Activated CD4-positive, CD25-positive, alpha-beta regulatory T cell treated with anti-CD3 and anti-CD28 coated beads, Interleukin-2, amount 50 U/mL, for 72 hours (primary cell): ENCODE results near the gene POU3F2.

Experiments
- DNase-seq: peaks from one replicate; pipeline ENCODE4 v3.0.0; 2021

POU3F2 gene

GRCh38 chr6:98844244-98845210 is 10.2 kb downstream of the POU3F2 start:
- no peak for DNase-seq

DNA sequence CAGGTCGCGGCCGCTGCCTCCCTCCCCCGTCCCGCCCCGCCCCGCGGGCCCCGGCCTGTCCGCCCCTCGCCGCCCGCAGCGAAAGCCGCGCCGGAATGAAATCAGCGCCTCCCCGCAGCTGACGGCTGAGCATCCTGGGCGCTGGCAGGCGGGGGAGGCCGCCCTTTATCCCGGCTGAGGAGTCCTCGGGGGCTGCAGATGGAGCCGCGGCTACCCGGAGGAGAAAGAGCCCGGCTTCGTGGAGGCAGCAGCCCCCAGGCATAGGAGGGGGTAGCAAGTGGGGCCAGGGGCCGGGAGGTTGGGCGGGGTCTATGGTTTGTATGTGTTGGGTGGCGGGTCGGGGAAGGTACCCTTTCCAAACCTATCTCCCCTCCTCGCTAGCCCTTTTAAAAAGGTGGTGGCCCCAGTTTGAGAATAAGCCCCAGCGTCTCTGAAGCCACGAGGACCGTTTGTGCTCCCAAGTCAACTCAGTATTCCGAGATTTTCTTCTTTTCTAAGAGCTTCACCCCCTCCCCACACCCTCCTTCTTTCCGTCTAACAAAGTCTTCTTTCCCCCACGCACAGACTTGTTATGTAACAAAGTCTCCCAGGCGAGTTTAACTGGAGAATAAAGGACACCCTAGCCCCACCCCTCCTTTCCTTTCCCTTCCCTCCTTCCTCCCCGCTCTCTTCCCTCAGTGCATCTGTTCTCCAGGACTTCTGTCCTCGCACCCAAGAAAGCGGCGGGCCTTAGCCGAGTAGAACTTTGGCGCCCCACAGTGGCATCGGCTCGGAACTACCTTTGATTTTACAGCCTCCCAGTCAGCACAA is 11.0 kb downstream of the POU3F2 start:
- peak; percentile 68 for DNase-seq

GRCh38 chr6:98846021-98846380 is 11.6 kb downstream of the POU3F2 start:
- DNase-seq, result no peak

GRCh38 chr6:98847416-98847778 is 13.0 kb downstream of the POU3F2 start:
- DNase-seq, result no peak

GRCh38 chr6:98847779-98848538 is 13.6 kb downstream of the POU3F2 start:
- DNase-seq, result no peak

DNA sequence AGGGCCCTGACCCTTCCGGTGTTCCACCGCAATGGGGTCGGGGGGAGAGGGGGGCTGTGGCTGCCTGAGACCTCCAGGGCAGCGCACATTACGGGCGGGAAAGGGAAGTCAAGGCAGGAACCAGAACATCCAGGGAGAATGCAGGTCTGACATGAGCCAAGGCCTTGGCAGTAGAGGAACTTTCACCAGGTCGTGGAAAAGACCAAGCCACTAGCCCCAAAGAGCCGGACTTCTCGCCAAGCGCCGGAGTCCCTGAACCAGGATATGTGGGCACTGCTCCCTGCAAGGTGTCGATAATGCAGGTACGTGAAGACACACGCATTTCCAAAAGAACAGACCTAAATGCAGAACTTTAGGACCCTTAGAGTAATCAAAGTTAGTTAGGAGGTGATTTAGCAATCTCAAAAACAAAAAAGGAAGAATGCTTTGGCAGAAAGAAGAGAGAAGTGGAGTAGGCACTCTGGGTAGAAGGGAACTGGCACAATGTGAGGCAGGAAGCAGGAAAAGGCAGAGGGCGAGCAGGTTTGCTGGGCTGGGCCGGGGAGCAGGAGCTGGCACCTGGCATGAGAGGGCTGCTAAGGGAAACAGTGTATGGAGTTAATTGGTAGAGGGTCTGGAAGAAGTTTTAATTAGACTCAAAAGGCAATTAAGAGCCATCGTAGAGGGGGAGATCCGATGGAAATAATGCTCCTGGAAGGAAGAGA is 14.3 kb downstream of the POU3F2 start:
- DNase-seq, result no peak

DNA sequence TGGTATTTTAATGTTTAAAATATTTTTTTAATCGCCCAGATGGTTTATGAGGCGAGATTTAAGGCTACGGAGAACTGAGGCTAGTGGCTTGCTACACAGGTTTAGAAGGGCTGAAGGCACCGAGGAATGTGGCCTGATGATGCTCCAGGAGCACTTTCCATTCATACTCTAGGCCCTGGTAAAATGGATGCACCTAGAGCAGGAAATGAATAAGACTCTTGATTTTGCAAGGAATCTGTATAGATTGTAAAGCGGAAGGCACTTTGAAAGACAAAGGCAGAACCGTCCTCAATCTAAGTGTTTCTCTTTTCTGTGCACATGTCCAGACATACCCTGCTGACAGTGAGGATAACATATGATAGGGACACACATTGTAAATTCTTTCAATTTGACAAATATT is 30.1 kb downstream of the POU3F2 start:
- DNase-seq, result no peak

- no peak for DNase-seq
Measured at GRCh38 chr6:98871057-98871456, 36.7 kb downstream of the POU3F2 start.

- no peak for DNase-seq
Measured at GRCh38 chr6:98871821-98872220, 37.4 kb downstream of the POU3F2 start.

GRCh38 chr6:98875375-98875774 is 41.0 kb downstream of the POU3F2 start:
- no peak for DNase-seq

- no peak for DNase-seq
Measured at GRCh38 chr6:98877250-98877649, 42.9 kb downstream of the POU3F2 start.

DNA sequence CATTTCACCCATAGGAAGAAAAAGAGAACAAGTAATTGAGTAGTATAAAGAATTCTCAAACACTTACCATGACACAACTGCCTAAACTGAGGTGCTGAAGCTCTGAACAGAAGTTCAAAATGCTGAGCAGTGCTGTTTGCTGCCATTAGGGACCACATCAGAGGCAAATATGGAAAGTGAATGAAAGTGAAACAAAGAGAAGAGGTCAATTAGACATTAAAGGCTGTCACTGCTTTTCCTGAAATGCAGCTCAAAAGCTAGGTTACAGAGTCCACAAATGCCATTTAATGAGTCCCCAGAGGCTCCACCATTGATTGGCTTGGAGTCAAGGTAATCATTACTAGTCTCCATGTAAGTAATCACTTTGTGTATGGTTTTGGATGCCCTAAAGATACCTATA is 46.1 kb downstream of the POU3F2 start:
- no peak for DNase-seq

DNA sequence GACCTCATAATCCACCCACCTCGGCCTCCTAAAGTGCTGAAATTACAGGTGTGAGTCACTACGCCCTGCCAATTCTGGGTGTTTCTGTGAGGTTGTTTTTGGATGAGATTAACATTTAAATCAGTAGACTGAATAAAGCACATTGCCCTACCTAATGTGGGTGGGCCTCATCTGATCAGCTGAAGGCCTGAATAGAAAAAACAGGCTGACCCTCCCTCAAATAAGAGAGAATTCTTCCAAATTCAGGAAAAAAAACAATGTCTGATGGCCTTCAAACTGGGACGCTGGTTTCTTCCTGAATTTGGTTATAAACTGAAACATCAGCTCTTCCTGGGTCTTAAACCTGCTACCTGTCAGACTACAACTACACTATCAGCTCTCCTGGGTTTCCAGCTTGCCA is 51.0 kb downstream of the POU3F2 start:
- no peak for DNase-seq

- DNase-seq, result no peak
Measured at GRCh38 chr6:98887650-98888049, 53.3 kb downstream of the POU3F2 start.
